GM18502 (cell line): ENCODE data around the gene RSPRY1.

Experiments
- ATAC-seq: cut with Tn5 transposase; IDR thresholded peaks from one replicate; pipeline ENCODE4 v1.9.1; 2021; ENCODE audit warnings: mild to moderate bottlenecking; ENCODE audit not compliant: unreplicated experiment, poor library complexity

RSPRY1 gene

GRCh38 chr16:57185945-57186871, at the start of gene RSPRY1, which contains the start of gene PSME3IP1:
Gene RSPRY1 (plus strand): TSS chr16:57186329. CDS start chr16:57204659, 18,330 bp downstream.
Gene PSME3IP1 (minus strand): TSS chr16:57186039. CDS start chr16:57173854, 12,185 bp downstream.
- ATAC-seq = peak; percentile 89

- ATAC-seq = no peak
Observed at GRCh38 chr16:57137043-57137442, 49.1 kb upstream of the RSPRY1 start.

- no peak for ATAC-seq
Observed at GRCh38 chr16:57137566-57138273, 48.4 kb upstream of the RSPRY1 start.

- ATAC-seq = no peak
Observed at GRCh38 chr16:57138281-57138935, 47.7 kb upstream of the RSPRY1 start.

- no peak for ATAC-seq
Observed at GRCh38 chr16:57140931-57141668, 45.0 kb upstream of the RSPRY1 start.

- no peak for ATAC-seq
Observed at GRCh38 chr16:57141822-57142631, 44.1 kb upstream of the RSPRY1 start.

- ATAC-seq = no peak
Observed at GRCh38 chr16:57143149-57143921, 42.8 kb upstream of the RSPRY1 start.

GRCh38 chr16:57144027-57144426, 42.1 kb upstream of the RSPRY1 start:
- ATAC-seq = no peak

- ATAC-seq = no peak
Observed at GRCh38 chr16:57145046-57146021, 40.8 kb upstream of the RSPRY1 start.

GRCh38 chr16:57146040-57146647, 40.0 kb upstream of the RSPRY1 start:
- ATAC-seq = no peak

GRCh38 chr16:57146735-57147134, 39.4 kb upstream of the RSPRY1 start:
- ATAC-seq = no peak

GRCh38 chr16:57147381-57148221, 38.5 kb upstream of the RSPRY1 start:
- no peak for ATAC-seq

GRCh38 chr16:57148481-57148880, 37.6 kb upstream of the RSPRY1 start:
- ATAC-seq = no peak

- no peak for ATAC-seq
Observed at GRCh38 chr16:57149391-57149790, 36.7 kb upstream of the RSPRY1 start.

GRCh38 chr16:57150682-57151330, 35.3 kb upstream of the RSPRY1 start:
- ATAC-seq = no peak

- no peak for ATAC-seq
Observed at GRCh38 chr16:57151369-57151768, 34.8 kb upstream of the RSPRY1 start.
